ENCODE results near the gene NPIPA5.
"Not testable (repeated sequence)": the region's sequence is repeated elsewhere in the genome, so short reads cannot be mapped to it uniquely, and the experiment has no call there.

NPIPA5 gene

GRCh38 chr16:15337974-15338605, 40.0 kb downstream of the NPIPA5 start:
- H3K4me3 ChIP-seq (replicated peaks; ENCODE audit: low read depth, low read length); DNase-seq (ENCODE audit: low read depth): not testable (repeated sequence)

GRCh38 chr16:15335609-15336008, 42.5 kb downstream of the NPIPA5 start:
- not testable (repeated sequence) for H3K4me3 ChIP-seq (replicated peaks; ENCODE audit: low read depth, low read length); DNase-seq (ENCODE audit: low read depth)

GRCh38 chr16:15333969-15334368, 44.1 kb downstream of the NPIPA5 start:
- not testable (repeated sequence) for DNase-seq (ENCODE audit: low read depth); H3K4me3 ChIP-seq (replicated peaks; ENCODE audit: low read depth, low read length)

GRCh38 chr16:15330978-15331377, 47.1 kb downstream of the NPIPA5 start:
- not testable (repeated sequence) for DNase-seq (ENCODE audit: low read depth); H3K4me3 ChIP-seq (replicated peaks; ENCODE audit: low read depth, low read length)

- H3K4me3 ChIP-seq (replicated peaks; ENCODE audit: low read depth, low read length); DNase-seq (ENCODE audit: low read depth): not testable (repeated sequence)
Measured at GRCh38 chr16:15324954-15325353, 53.1 kb downstream of the NPIPA5 start.

GRCh38 chr16:15323373-15323772, 54.7 kb downstream of the NPIPA5 start:
- DNase-seq (ENCODE audit: low read depth); H3K4me3 ChIP-seq (replicated peaks; ENCODE audit: low read depth, low read length): not testable (repeated sequence)

- not testable (repeated sequence) for H3K4me3 ChIP-seq (replicated peaks; ENCODE audit: low read depth, low read length)
Measured at GRCh38 chr16:15321221-15321620, 56.9 kb downstream of the NPIPA5 start.

GRCh38 chr16:15314562-15314961, 63.5 kb downstream of the NPIPA5 start:
- not testable (repeated sequence) for DNase-seq (ENCODE audit: low read depth); H3K4me3 ChIP-seq (replicated peaks; ENCODE audit: low read depth, low read length)

More at GRCh38 chr16:15321221-15321620, 56.9 kb downstream of the NPIPA5 start:
- DNase-seq (ENCODE audit: low read depth), result not testable (repeated sequence)
